Upper lobe of left lung (tissue), 6 donors: Measurements from ENCODE around the gene CYRIA. TPM values are rescaled to one million over a fixed set of nuclear protein-coding genes. Genes with fewer than 3 reads are reported as not detected.

Experiments
- ATAC-seq, 2 donors: fragments of 200-7000 bp; cut with Tn5 transposase; one replicate each; pipeline ENCODE4 v1.9.1; 2022; ENCODE audit warnings: mild to moderate bottlenecking in 2 of 2, moderate library complexity in 2 of 2; ENCODE audit not compliant: low FRiP score in 2 of 2
- DNase-seq, 2 donors: peaks; one replicate each; pipeline ENCODE4 v3.0.0-alpha.2; 2019 to 2020
- H3K27ac ChIP-seq, 4 donors: fragments of 200-600 bp; sonication (generic); one replicate each; pipeline ENCODE4 v1.5.1; 2016 to 2019
- H3K27me3 ChIP-seq, 4 donors: fragments of 200-600 bp; sonication (generic); one replicate each; pipeline ENCODE4 v1.5.1; 2017 to 2019
- H3K36me3 ChIP-seq, 4 donors: fragments of 200-600 bp; sonication (generic); one replicate each; pipeline ENCODE4 v1.5.1; 2016 to 2019
- H3K4me1 ChIP-seq, 4 donors: fragments of 200-600 bp; sonication (generic); one replicate each; pipeline ENCODE4 v1.5.1; 2018 to 2019
- H3K4me3 ChIP-seq, 4 donors: fragments of 200-600 bp; sonication (generic); one replicate each; pipeline ENCODE4 v1.5.1; 2017 to 2019; ENCODE audit warnings: mild to moderate bottlenecking in 2 of 4, moderate library complexity in 1 of 4
- H3K9me3 ChIP-seq, 4 donors: fragments of 200-600 bp; sonication (generic); one replicate each; pipeline ENCODE4 v1.5.1; 2018 to 2019
- CTCF ChIP-seq, 6 experiments: fragments of 450-650 bp in 4 of 6; fragments of 200-600 bp in 2 of 6; sonication (generic) in 2 of 6; IDR thresholded peaks; one replicate each; pipeline ENCODE4 v1.5.1; 2016 to 2019; ENCODE audit warnings: antibody characterized with exemption in 6 of 6
- EP300 ChIP-seq, 4 donors: sonication (generic); formaldehyde crosslinking; IDR thresholded peaks; one replicate each; pipeline ENCODE4 v1.5.1; 2017; ENCODE audit warnings: antibody characterized with exemption in 4 of 4, control low read depth in 2 of 4
- POLR2A ChIP-seq, 4 donors: fragments of 450-650 bp; IDR thresholded peaks; one replicate each; pipeline ENCODE4 v1.5.1; 2016 to 2017; ENCODE audit warnings: antibody characterized with exemption in 4 of 4, mild to moderate bottlenecking in 2 of 4
- POLR2AphosphoS5 ChIP-seq, 2 donors: sonication (generic); formaldehyde crosslinking; IDR thresholded peaks; one replicate each; pipeline ENCODE4 v1.5.1; 2017; ENCODE audit warnings: antibody characterized with exemption in 2 of 2
- WGBS, 2 donors: methylation state at CpG; one replicate each; pipeline ENCODE4 v1.1.5; 2017 to 2018; 5-methylcytosine and 5-hydroxymethylcytosine counted together
- total RNA-seq, 6 donors: library from RNA; depleted of rRNA in 4 of 6; stranded (reverse); fragments of >200 nt in 4 of 6; gene quantifications; one replicate each; pipeline versions ENCODE4 v1.1.0 to v1.2.1, GENCODE V29; 2016 to 2021
- donor health status: DM: no; HTN: no; CAD: no; lungs with moderate emphysema.
- donor health status: DM: no; HTN: yes; CAD: no; lungs with severe emphysema.

Gene CYRIA
- total RNA-seq, 6 donors from 2014 or later, result 14.9 to 23.5 (median 20.5) TPM

DNA sequence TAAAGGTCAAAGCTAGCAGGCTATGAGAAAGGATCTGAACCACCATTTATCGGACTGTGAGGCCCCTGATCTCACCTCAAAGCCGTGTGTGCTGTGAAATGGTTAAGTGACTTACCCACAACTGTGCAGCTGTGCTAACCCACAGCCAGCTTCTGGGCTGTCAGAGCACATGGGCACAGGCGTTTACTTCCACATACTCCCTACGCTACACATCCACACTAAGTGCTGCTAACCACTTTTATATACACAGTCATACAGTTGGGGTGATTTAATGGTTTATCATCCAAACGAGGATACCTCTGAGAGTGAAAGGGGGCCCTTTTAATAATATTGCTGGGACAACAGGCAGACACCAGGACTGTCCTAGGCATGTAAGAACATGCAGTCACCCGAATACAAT, 37.3 kb downstream of the CYRIA start:
- Histone ChIP-seq H3K4me1 (peaks cover 45 to 78% (median 51%) of the 10 kb centered on the region in 4 donors), H3K27me3 (no peaks in the 10 kb centered on the region), H3K4me3 (no peak overlapping the region), H3K36me3 (peaks cover 0 to 3% (median 0%) of the 10 kb centered on the region in 4 donors), H3K27ac (peak overlapping the region in 1 of 4 donors; percentile 36), H3K9me3 (no peaks in the 10 kb centered on the region)
- 63 to 70% methylated on average over 6 of the region's 6 CpGs for WGBS, 2 donors
- ATAC-seq (no peak), DNase-seq (no peak)
- TF ChIP-seq POLR2A (IDR thresholded peaks at IDR 0.05) (no peak), EP300 (IDR thresholded peaks at IDR 0.05) (no peak), POLR2AphosphoS5 (IDR thresholded peaks at IDR 0.05) (no peak), CTCF (IDR thresholded peaks at IDR 0.05) (no peak)

DNA sequence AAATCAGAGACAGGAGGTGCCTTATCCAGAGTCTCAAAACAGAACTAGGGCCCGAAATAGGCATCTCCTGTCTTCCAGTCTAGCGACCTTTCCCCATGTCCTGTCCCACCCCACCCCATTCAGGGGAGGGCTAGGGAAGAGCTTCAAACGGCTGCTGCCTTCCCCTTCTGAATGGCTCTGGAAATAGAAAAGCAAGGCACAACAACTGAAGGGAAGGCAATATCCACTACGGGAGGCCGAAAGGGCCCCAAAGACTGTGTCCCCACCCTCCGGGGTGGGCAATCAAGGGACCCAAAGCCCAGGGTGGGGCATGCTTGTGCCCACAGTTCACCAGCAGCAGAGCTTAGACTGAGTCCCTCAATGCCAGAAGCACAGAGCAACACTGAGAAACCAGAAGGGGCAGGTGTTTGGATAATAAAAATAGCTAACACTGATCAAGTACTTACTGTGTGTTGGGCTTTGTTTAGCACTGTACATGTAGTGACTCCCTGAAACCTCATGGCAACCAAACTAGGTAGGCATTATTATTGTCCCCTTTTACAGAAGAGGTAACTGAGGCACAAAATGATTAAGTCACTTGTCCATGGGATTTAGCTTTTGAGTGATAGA, 38.5 kb downstream of the CYRIA start:
- Histone ChIP-seq H3K4me3 (no peak overlapping the region), H3K4me1 (peaks cover 45 to 82% (median 61%) of the 10 kb centered on the region in 4 donors), H3K27ac (peak overlapping the region; percentile 64 to 86 (median 82)), H3K36me3 (peaks cover 0 to 12% (median 0%) of the 10 kb centered on the region in 4 donors), H3K9me3 (no peaks in the 10 kb centered on the region), H3K27me3 (no peaks in the 10 kb centered on the region)
- DNase-seq (no peak), ATAC-seq (no peak)
- TF ChIP-seq EP300 (IDR thresholded peaks at IDR 0.05) (no peak), POLR2A (IDR thresholded peaks at IDR 0.05) (no peak), CTCF (IDR thresholded peaks at IDR 0.05) (no peak), POLR2AphosphoS5 (IDR thresholded peaks at IDR 0.05) (no peak)
- 76 to 79% methylated on average over 6 of the region's 6 CpGs for WGBS, 2 donors

- WGBS, 2 donors, result 45 to 69% methylated on average over 3 of the region's 3 CpGs
- Histone ChIP-seq H3K4me3 (no peak overlapping the region), H3K27ac (peak overlapping the region; percentile 64 to 86 (median 82)), H3K4me1 (peaks cover 47 to 88% (median 67%) of the 10 kb centered on the region in 4 donors), H3K27me3 (no peaks in the 10 kb centered on the region), H3K9me3 (no peaks in the 10 kb centered on the region), H3K36me3 (peaks cover 0 to 18% (median 0%) of the 10 kb centered on the region in 4 donors)
- DNase-seq (peak; percentile 22 to 73), ATAC-seq (peak; percentile 24 to 70)
- TF ChIP-seq POLR2AphosphoS5 (IDR thresholded peaks at IDR 0.05) (peak in 1 of 2 donors; percentile 15), CTCF (IDR thresholded peaks at IDR 0.05) (no peak)
Observed at GRCh38 chr2:16626497-16626896, 39.1 kb downstream of the CYRIA start.

GRCh38 chr2:16625759-16626158, 39.9 kb downstream of the CYRIA start:
- TF ChIP-seq POLR2A (IDR thresholded peaks at IDR 0.05), result no peak
- TF ChIP-seq POLR2AphosphoS5 (IDR thresholded peaks at IDR 0.05), result no peak
- DNase-seq, result no peak
- WGBS, 2 donors, result 70 to 89% methylated on average over 2 of the region's 2 CpGs
- H3K4me3 ChIP-seq, result no peak overlapping the region
- H3K27me3 ChIP-seq, result no peaks in the 10 kb centered on the region
- peak overlapping the region; percentile 64 to 86 (median 82) for H3K27ac ChIP-seq
- no peak for ATAC-seq
- H3K36me3 ChIP-seq, result peaks cover 0 to 20% (median 0%) of the 10 kb centered on the region in 4 donors
- H3K4me1 ChIP-seq, result peaks cover 47 to 94% (median 69%) of the 10 kb centered on the region in 4 donors
- H3K9me3 ChIP-seq, result no peaks in the 10 kb centered on the region

DNA sequence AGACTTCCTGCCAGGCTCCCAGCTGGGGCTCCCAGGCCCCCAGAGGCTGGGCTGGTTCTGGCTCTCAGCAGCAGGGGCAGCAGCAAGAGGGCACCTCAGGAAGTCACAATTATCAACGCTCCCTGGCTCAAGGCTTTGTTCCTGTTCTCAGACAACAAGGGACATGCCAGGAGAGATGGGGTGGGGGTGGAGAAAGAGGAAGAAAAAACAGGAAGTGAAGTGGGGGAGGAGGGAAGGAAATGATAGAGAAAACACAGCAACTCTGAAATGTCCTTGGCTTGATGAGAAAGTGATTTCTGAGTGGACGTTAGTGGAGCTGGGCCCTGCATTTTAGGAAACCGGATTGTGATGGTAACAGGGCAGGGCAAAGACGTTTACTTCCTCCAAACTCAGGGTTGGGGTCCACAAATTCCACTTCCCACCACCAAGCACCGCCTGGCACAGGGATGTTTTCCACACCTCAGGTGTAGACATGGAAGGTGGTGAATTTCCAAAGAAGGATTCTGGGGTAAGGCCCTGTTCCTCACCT, 40.4 kb downstream of the CYRIA start:
- no peak overlapping the region for H3K4me3 ChIP-seq
- peaks cover 0 to 20% (median 0%) of the 10 kb centered on the region in 4 donors for H3K36me3 ChIP-seq
- peak overlapping the region; percentile 64 to 86 (median 82) for H3K27ac ChIP-seq
- H3K27me3 ChIP-seq, result no peaks in the 10 kb centered on the region
- TF ChIP-seq POLR2A (IDR thresholded peaks at IDR 0.05) (peak in 1 of 4 donors; percentile 33), CTCF (IDR thresholded peaks at IDR 0.05) (no peak), POLR2AphosphoS5 (IDR thresholded peaks at IDR 0.05) (peak; percentile 50 to 58), EP300 (IDR thresholded peaks at IDR 0.05) (no peak)
- no peaks in the 10 kb centered on the region for H3K9me3 ChIP-seq
- peaks cover 47 to 93% (median 68%) of the 10 kb centered on the region in 4 donors for H3K4me1 ChIP-seq
- 33 to 34% methylated on average over 5 of the region's 5 CpGs for WGBS, 2 donors
- ATAC-seq, result peak; percentile 62 to 77
- peak; percentile 39 to 78 for DNase-seq
